GM12878 (cell line): ENCODE results near the gene ZNF443. TPM values are rescaled to one million over a fixed set of nuclear protein-coding genes. Genes with fewer than 3 reads are reported as not detected.
"Not testable (repeated sequence)": the region's sequence is repeated elsewhere in the genome, so short reads cannot be mapped to it uniquely, and the experiment has no call there.

Experiments
- ATAC-seq: fragments of 200-7000 bp; cut with Tn5 transposase; 3 replicates; pipeline ENCODE4 v1.9.1; 2020; ENCODE audit warnings: mild to moderate bottlenecking, moderate library complexity
- BruUV-seq: library from RNA; stranded (reverse); fragments of 400-500 nt; replicated peaks from 2 replicates; lab custom pipeline; 2021; lab: Mats Ljungman, UMichigan
- CTCF ChIA-PET: fragments of 300-600 bp; sonication (Branson Sonifier 250); formaldehyde crosslinking; extraction: SDS; loops from one replicate; lab custom pipeline; 2021; ENCODE audit warnings: inconsistent platforms; lab: Yijun Ruan, JAX
- POLR2A ChIA-PET: fragments of 350-600 bp; formaldehyde crosslinking; extraction: SDS; loops from one replicate; lab custom pipeline; 2021; ENCODE audit warnings: inconsistent platforms; lab: Charles Lee
- RAD21 ChIA-PET: fragments of 300-600 bp; sonication (Branson Sonifier 250); formaldehyde crosslinking; loops from one replicate; lab custom pipeline; 2023; ENCODE audit warnings: antibody characterized with exemption; ENCODE audit not compliant: unreplicated experiment; lab: Charles Lee
- SMC1A ChIA-PET: fragments of 300-600 bp; sonication (Branson Sonifier 250); formaldehyde crosslinking; loops from one replicate; lab custom pipeline; 2023; ENCODE audit not compliant: unreplicated experiment, uncharacterized antibody; lab: Charles Lee
- DNase-seq: peaks from one replicate; pipeline ENCODE4 v3.0.0-alpha.2; 2011; ENCODE audit warnings: low read depth, low spot score
- FAIRE-seq: peaks from 3 replicates; lab custom pipeline; 2011; peaks lifted over from hg19 to GRCh38; lab: Jason Lieb, UNC
- H2AFZ ChIP-seq: 2 replicates; pipeline ENCODE4 v1.6.0; 2011; ENCODE audit warnings: low read depth, low read length, control low read depth; ENCODE audit not compliant: control insufficient read depth
- H3K27ac ChIP-seq: 2 replicates; pipeline ENCODE4 v1.5.1; 2011; ENCODE audit warnings: control low read depth; ENCODE audit not compliant: control insufficient read depth, insufficient read depth
- H3K27me3 ChIP-seq, 2 experiments: replicated peaks in 1 of 2; 2 replicates each; pipeline versions ENCODE4 v1.6.0 to v1.6.1; 2011; ENCODE audit warnings: low read length in 1 of 2; ENCODE audit not compliant: control insufficient read depth in 2 of 2, insufficient read depth in 2 of 2
- H3K36me3 ChIP-seq, 2 experiments: 2 replicates each; pipeline ENCODE4 v1.5.1; 2011; ENCODE audit warnings: low read length in 1 of 2; ENCODE audit not compliant: control insufficient read depth in 2 of 2, insufficient read depth in 2 of 2
- H3K4me1 ChIP-seq: 2 replicates; pipeline ENCODE4 v1.6.1; 2011; ENCODE audit warnings: mild to moderate bottlenecking, low read length, moderate library complexity, mixed read lengths; ENCODE audit not compliant: control insufficient read depth, insufficient read depth
- H3K4me2 ChIP-seq: 2 replicates; pipeline ENCODE4 v1.6.0; 2011; ENCODE audit warnings: control low read depth; ENCODE audit not compliant: control insufficient read depth, insufficient read depth
- H3K4me3 ChIP-seq: fragments of 200-600 bp; sonication (generic); 2 replicates; pipeline ENCODE4 v1.5.1; 2016
- H3K79me2 ChIP-seq: 2 replicates; pipeline ENCODE4 v1.6.0; 2011; ENCODE audit warnings: low read length; ENCODE audit not compliant: control insufficient read depth, insufficient read depth
- H3K9ac ChIP-seq: 2 replicates; pipeline ENCODE4 v1.8.0; 2011; ENCODE audit warnings: low read length, control low read depth, mixed read lengths; ENCODE audit not compliant: control insufficient read depth, insufficient read depth
- H3K9me3 ChIP-seq: replicated peaks from 3 replicates; pipeline ENCODE4 v1.5.1; 2011; ENCODE audit warnings: mild to moderate bottlenecking, low read length; ENCODE audit not compliant: control insufficient read depth, insufficient read depth
- H4K20me1 ChIP-seq: 2 replicates; pipeline ENCODE4 v1.6.0; 2011; ENCODE audit not compliant: control insufficient read depth, insufficient read depth
- ASH2L ChIP-seq: fragments of 300-600, 200-600 bp; sonication (generic); IDR thresholded peaks from 2 replicates; pipeline ENCODE4 v1.6.1; 2017; ENCODE audit warnings: low read depth, mild to moderate bottlenecking, borderline replicate concordance
- TCF3 ChIP-seq: IDR thresholded peaks from 2 replicates; pipeline ENCODE4 v1.6.1; 2012; ENCODE audit warnings: low read depth, mild to moderate bottlenecking, low read length, borderline replicate concordance; ENCODE audit not compliant: insufficient read depth
- WGBS: methylation state at CpG from one replicate; pipeline ENCODE4 v1.1.6; 2016; ENCODE audit warnings: low lambda C conversion rate; ENCODE audit not compliant: insufficient replicate concordance, insufficient coverage; ENCODE audit errors: missing lambda C conversion rate; 5-methylcytosine and 5-hydroxymethylcytosine counted together
- in situ Hi-C: fragments of 300-500 bp; cut with MboI; formaldehyde crosslinking; loops from 9 replicates; pipeline ENCODE4 v1.14.3; 2018; ENCODE audit warnings: mixed read lengths
- intact Hi-C: fragments of 100-400 bp; cut with micrococcal nuclease; formaldehyde crosslinking; loops from one replicate; pipeline ENCODE4 v1.14.2; 2022; ENCODE audit not compliant: unreplicated experiment
- polyA plus RNA-seq, 11 experiments: library from polyadenylated mRNA; depleted of rRNA in 4 of 11; unstranded in 6 of 11; stranded (reverse) in 5 of 11; fragments of >200 nt; fragmentation: Nextera tagmentation in 4 of 11; fragmentation: Illumina TruSeq in 1 of 11; extraction: Ambion mirVana in 4 of 11; extraction: Trizol in 1 of 11; gene quantifications; 1 replicate in 1 of 11; 2 replicates in 10 of 11; pipeline versions ENCODE4 v1.2.1 to v1.2.3, GENCODE V29; 2011 to 2016; ENCODE audit warnings: inconsistent platforms in 2 of 11, missing spikeins in 2 of 11, low read depth in 1 of 11
- total RNA-seq, 4 experiments: library from RNA; depleted of rRNA in 3 of 4; stranded (reverse); fragments of >200 nt in 3 of 4; fragmentation: Illumina TruSeq in 1 of 4; extraction: Trizol in 1 of 4; gene quantifications; 2 replicates each; pipeline versions ENCODE4 v1.2.1 to v1.2.3, GENCODE V29; 2013 to 2021
- TF ChIP-seq, protein P1 (sequence below), 3 experiments: IDR thresholded peaks in 2 of 3; conservative IDR thresholded peaks in 1 of 3; 2 replicates each; pipeline ENCODE4 v1.5.1; 2011; ENCODE audit warnings: low read depth in 3 of 3, low read length in 3 of 3, mild to moderate bottlenecking in 3 of 3, control low read depth in 2 of 3, moderate library complexity in 2 of 3, inconsistent platforms in 1 of 3, mixed read lengths in 1 of 3; ENCODE audit not compliant: control insufficient read depth in 2 of 3, insufficient read depth in 1 of 3; ENCODE audit errors: extremely low read depth in 1 of 3

ZNF443 gene
- total and polyA plus RNA-seq, 10 of the 15 experiments (the other 5 are each of a cell fraction or from before 2014, with no cell fraction given): 2.1 to 9.1 (median 3.9) TPM

DNA sequence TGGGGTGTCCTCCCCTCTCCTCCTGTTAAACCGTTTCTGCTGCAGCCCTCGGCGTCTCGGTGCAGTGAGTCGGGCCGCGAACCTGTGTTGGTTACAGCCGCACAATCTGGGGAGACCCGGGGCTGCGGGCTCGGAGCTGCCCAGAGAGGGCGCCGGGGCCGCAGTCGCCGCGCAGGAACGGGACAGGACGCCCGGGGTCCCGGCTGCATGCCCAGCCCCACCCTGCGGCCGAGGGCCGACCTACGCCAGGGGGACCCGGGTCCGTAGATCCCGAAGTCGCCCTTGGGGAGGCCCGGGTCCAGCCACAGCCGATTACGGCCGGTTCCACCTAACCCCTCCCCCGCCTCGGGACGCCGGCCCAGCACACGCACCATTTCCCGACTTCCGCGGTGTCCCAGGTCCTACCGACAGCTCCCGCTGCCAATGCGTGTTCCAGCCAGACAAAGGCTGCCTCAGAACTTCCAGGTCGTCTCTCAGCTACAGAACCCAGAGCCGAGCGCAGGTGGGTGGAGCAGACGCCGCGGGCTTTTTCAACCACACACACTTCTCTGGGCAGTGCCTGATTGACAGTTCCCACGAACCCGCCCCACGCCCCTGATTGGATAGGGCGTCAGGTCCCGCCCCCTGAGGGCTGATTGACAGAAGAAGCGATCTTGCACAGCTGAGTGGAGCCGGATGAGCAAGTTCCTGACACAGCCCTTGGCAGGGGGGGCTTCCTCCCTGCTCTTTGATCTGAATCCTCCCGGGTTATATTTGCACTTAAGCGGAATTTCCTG is at the start of gene ZNF443 (continued):
- no peak for TF ChIP-seq ASH2L
- TF ChIP-seq TCF3: no peak
- TF ChIP-seq, protein P1, sequence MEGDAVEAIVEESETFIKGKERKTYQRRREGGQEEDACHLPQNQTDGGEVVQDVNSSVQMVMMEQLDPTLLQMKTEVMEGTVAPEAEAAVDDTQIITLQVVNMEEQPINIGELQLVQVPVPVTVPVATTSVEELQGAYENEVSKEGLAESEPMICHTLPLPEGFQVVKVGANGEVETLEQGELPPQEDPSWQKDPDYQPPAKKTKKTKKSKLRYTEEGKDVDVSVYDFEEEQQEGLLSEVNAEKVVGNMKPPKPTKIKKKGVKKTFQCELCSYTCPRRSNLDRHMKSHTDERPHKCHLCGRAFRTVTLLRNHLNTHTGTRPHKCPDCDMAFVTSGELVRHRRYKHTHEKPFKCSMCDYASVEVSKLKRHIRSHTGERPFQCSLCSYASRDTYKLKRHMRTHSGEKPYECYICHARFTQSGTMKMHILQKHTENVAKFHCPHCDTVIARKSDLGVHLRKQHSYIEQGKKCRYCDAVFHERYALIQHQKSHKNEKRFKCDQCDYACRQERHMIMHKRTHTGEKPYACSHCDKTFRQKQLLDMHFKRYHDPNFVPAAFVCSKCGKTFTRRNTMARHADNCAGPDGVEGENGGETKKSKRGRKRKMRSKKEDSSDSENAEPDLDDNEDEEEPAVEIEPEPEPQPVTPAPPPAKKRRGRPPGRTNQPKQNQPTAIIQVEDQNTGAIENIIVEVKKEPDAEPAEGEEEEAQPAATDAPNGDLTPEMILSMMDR (IDR thresholded peaks at IDR 0.05 in 2 of 3, conservative IDR thresholded peaks at IDR 0.05 in 1 of 3; ENCODE audit: control insufficient read depth in 2 of 3, extremely low read depth in 1 of 3, insufficient read depth in 1 of 3, low read depth in 3 of 3, low read length in 3 of 3): no peak

DNA sequence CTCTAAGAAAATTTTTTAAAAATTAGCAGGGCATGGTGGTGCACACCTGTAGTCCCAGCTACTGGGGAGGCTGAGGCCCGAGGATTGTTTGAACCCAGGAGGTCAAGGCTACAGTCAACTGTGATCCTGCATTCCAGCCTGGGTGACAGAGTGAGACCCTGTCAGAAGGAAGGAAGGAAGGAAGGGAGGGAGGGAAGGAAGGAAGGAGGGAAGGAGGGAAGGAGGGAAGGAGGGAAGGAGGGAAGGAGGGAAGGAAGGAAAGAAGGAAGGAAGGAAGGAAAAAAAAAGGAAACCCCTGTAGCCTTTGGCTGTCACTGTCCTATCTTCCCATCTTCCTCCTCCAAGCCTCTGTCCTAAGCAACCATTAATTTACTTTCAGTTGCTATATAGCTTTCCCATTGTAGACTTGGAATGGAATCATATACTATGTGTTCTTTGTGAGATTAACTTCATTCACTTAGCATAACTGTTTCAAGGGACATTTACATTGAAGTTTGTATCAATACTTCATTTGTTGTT is 45.5 kb upstream of the ZNF443 start:
- H3K9ac ChIP-seq, H3K79me2 ChIP-seq, H3K4me3 ChIP-seq, ATAC-seq, H4K20me1 ChIP-seq, H3K27me3 ChIP-seq, RAD21 ChIA-PET, in situ Hi-C loops, H3K9me3 ChIP-seq, DNase-seq, FAIRE-seq, H2AFZ ChIP-seq, H3K4me2 ChIP-seq, H3K27ac ChIP-seq, BruUV-seq, SMC1A ChIA-PET, H3K36me3 ChIP-seq, intact Hi-C loops, H3K4me1 ChIP-seq: not testable (repeated sequence)
- CTCF ChIA-PET: interaction anchor here (1.0 kb wide), 1 partner anchor 9 kb away, joined by 4 read pairs; no protein-coding TSS in a partner anchor
- POLR2A ChIA-PET: interaction anchor here (0.6 to 0.9 kb wide), 4 partner anchors 13 to 1527 kb away, joined by 3 to 7 read pairs (median 4); no protein-coding TSS in a partner anchor
- WGBS: 45% methylated on average over 1 of the region's 1 CpG
